Measurements from ENCODE around the gene COL4A2. TPM values are rescaled to one million over a fixed set of nuclear protein-coding genes. Genes with fewer than 3 reads are reported as not detected.

Gene COL4A2
- total and polyA plus RNA-seq, 2 donors, result 465 to 488 TPM

DNA sequence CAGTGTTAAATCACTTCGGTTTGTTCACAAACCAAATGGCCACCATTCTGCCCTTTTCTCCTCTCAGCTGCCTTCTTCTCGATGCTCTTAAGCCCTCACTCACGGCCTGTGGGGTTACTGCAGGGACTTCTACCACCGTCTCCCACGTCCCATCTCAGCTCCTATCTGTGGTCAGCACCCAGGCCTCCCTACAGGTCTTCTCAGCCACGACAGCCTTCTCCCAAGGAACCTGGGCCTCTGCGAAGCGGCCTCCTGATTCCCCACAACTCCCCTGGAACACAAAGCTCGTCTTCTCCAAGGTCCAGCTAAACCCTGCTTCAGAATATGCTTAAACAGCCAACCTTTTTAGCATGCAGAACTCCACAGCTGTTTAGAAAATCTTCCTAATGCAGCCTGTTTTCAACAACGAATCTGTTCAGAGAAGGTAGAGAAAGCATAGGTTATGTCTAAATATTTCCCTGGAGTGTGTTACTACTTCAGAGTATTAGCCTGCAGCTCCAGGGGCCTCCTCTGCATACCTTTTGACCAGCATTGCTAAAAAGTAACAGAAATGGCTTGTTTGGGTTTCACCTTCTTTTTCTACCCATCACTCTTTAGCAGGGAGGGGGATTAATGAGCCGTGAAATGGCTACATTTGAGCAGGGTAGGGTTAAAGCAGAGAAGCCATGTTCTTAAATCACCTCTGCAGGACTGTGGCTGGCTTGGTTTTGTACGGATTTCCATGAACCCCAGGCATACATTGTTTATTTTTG lies 104.0 kb downstream of the COL4A2 start:
- H3K27ac ChIP-seq (ENCODE audit: low read depth), result no peak overlapping the region
- H3K4me1 ChIP-seq (ENCODE audit: insufficient read depth), result no peaks in the 10 kb centered on the region
- DNase-seq (ENCODE audit: extremely low spot score), result no peak
- H3K36me3 ChIP-seq (ENCODE audit: insufficient read depth), result no peaks in the 10 kb centered on the region
- 62% methylated on average over 12 of the region's 12 CpGs for WGBS
- H3K4me3 ChIP-seq (ENCODE audit: low read depth, low read length), result no peak overlapping the region

DNA sequence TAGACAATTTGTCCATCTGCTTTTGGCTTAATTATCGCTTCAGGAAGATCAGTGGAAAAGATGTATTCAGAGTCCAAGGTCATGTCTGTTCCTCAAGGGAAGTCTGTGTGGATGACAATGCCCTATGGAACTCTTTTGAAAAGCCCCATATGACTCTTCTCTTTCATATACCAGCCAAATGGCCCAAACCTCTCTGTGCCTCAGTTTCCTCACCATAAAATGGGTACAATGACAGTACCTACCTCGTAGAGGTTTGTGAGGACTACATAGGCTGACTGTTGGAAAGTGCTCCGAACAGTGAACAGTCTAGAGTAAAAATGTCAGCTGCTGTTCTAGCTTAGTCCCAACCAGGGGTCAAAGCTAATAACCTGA lies 104.6 kb downstream of the COL4A2 start:
- no peaks in the 10 kb centered on the region for H3K36me3 ChIP-seq (ENCODE audit: insufficient read depth)
- no peaks in the 10 kb centered on the region for H3K4me1 ChIP-seq (ENCODE audit: insufficient read depth)
- no peak overlapping the region for H3K4me3 ChIP-seq (ENCODE audit: low read depth, low read length)
- H3K27ac ChIP-seq (ENCODE audit: low read depth), result peak overlapping the region; percentile 15
- DNase-seq (ENCODE audit: extremely low spot score), result no peak
- WGBS, result 79% methylated on average over 3 of the region's 3 CpGs

DNA sequence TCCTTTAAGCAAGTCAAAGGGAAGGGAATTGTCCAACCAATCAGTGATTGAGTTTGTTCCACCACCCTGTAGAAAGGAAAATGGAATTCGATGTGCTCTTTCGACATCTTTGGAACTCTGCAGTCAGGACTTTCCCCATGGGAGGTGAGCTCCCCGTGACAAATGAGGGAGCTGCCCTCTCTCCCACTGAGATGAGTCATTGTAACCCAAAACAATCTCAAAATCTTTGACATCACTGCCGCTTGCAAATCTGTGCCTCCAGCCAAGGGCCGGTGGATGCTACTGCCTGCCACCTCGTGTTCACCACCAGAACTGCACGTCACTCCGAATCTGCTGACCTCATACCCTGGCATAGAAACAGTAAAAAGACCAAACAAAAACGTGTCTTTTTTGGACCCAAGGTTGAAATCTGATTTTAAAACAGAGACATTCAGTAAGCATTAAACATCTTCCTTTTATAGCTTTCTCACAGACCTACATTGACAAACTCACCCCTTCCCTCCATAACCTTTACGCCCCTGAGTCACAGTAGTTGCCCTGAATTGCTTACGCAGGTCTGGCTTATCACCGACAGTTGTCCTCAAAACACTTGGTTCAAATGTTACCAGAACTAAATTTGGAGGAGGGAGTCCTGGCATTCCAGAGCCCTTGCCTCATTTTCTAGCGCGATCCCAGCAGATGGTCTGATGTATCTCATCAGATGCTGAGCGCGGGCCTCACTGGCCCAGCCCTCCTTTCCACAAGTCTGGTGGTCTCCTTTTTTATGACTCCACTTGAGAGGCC lies 105.2 kb downstream of the COL4A2 start:
- WGBS, result 23% methylated on average over 16 of the region's 16 CpGs

DNA sequence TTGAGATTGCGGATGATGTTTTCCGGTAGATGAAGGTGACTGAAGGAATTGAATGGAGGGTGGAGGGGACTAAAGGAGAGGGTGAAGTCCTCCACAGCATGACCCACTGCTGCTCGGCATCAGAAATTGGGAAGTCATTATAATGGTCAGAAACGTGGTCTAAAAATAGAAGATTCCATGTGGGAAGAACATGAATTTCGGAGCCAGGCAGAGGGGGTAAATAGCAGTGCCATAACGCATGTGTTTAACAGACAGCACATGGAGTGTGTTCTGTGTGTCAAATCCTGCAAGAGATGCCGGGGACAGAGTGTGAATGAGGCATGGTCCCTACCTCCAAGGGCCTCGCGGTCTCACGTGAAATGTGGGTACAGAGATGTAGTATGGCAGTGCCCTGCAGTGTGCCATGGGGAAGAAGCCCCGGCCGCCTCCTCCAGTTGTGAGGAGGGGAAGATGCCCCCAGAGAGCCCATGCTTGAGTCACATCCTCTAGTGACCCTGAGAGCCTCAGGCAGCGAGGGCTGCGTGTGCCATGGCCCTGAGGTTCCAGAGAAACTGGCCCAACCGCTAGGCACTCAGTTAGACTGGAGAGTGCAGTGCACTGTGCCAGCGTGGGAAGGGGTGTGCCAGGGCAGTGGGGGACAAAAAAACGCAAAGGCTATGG lies 106.1 kb downstream of the COL4A2 start:
- DNase-seq (ENCODE audit: extremely low spot score), result no peak
- 77% methylated on average over 17 of the region's 17 CpGs for WGBS
- no peaks in the 10 kb centered on the region for H3K4me1 ChIP-seq (ENCODE audit: insufficient read depth)
- no peak overlapping the region for H3K4me3 ChIP-seq (ENCODE audit: low read depth, low read length)
- H3K36me3 ChIP-seq (ENCODE audit: insufficient read depth), result no peaks in the 10 kb centered on the region
- no peak overlapping the region for H3K27ac ChIP-seq (ENCODE audit: low read depth)

More for the DNA sequence above, 105.2 kb downstream of the COL4A2 start:
- Histone ChIP-seq H3K4me3 (ENCODE audit: low read depth, low read length) (no peak overlapping the region), H3K36me3 (ENCODE audit: insufficient read depth) (no peaks in the 10 kb centered on the region), H3K27ac (ENCODE audit: low read depth) (no peak overlapping the region), H3K4me1 (ENCODE audit: insufficient read depth) (no peaks in the 10 kb centered on the region)
- DNase-seq (ENCODE audit: extremely low spot score), result peak; percentile 84

DNA sequence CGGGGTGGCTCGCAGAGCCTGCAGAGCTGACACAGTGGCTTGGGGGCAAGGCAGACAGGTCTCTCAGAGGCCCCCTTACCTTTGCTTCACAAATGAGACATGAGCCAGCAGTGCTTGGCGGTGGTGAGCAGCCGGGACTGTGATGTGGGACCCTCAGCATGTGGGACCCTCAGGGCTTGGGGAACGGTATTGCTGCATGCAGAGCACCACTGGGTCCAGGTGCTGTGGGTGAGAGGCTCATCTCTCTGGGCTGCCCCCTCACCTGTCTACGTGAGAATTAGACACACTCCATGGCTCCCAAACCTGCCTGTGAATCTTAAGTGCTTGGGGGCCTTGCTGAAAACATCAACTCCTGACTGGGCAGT lies 106.6 kb downstream of the COL4A2 start:
- Histone ChIP-seq H3K27ac (ENCODE audit: low read depth) (no peak overlapping the region), H3K4me3 (ENCODE audit: low read depth, low read length) (no peak overlapping the region), H3K4me1 (ENCODE audit: insufficient read depth) (no peaks in the 10 kb centered on the region), H3K36me3 (ENCODE audit: insufficient read depth) (no peaks in the 10 kb centered on the region)
- DNase-seq (ENCODE audit: extremely low spot score), result no peak
- WGBS, result 76% methylated on average over 6 of the region's 6 CpGs

DNA sequence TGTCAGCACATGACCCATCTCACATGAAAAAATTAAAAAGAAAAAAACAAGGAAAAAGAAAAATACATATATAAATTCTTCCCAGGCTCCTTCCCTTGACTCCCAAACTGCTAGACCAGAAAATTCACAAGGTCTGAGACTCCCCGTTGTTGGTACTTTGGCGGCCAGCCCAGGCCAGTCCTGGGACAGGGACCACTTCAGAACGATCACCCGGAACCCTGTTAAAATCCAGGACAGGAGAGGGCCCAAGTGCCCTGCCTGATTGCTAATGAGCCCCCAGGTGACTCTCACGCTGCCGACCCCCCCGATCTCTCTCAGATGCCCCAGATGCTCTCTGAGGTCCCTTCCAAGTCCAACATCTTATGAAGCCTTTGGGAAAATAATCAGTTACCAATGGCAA lies 107.2 kb downstream of the COL4A2 start:
- no peaks in the 10 kb centered on the region for H3K4me1 ChIP-seq (ENCODE audit: insufficient read depth)
- H3K27ac ChIP-seq (ENCODE audit: low read depth), result no peak overlapping the region
- H3K36me3 ChIP-seq (ENCODE audit: insufficient read depth), result no peaks in the 10 kb centered on the region
- H3K4me3 ChIP-seq (ENCODE audit: low read depth, low read length), result no peak overlapping the region
- DNase-seq (ENCODE audit: extremely low spot score), result no peak
- WGBS, result 82% methylated on average over 7 of the region's 7 CpGs

DNA sequence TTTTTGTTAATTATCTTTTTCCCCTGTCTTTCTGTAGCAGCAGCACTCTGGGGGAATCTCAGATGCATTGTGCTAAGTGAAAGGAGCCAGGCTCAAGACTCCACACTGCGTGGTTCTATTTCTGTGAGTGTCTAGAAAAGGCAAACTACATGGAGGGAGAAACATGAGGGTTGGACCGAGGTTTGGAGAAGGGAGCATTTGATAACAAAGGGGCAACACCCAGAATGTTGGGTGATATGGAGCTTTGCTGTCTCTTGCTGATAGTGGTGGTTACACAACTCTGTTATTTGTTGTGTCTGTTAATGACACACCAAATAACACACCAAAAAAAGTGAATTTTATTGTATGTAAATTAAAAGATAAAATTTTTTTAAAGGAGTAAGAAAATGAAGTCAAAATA lies 107.8 kb downstream of the COL4A2 start:
- Histone ChIP-seq H3K27ac (ENCODE audit: low read depth) (no peak overlapping the region), H3K4me1 (ENCODE audit: insufficient read depth) (no peaks in the 10 kb centered on the region)

DNA sequence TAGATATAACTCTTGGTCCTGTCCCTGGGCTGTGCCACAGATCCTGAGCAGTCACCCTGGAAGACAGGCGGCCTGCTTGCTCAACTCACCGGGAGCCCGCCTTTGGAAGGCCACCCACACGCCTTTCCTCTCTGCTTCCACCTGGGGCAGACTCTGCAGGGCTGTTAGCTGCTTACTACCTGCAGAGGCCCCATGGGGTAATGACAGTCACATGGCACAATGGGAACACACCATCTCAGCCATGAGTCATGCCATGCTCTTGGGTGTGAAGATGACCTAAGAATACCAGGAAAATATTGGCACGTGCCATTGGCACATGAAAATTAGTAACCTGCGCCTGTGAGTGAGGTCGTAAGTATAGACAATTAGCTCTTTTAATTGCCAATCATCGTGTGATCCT lies 108.6 kb downstream of the COL4A2 start:
- 80% methylated on average over 8 of the region's 8 CpGs for WGBS
- DNase-seq (ENCODE audit: extremely low spot score), result no peak
- no peaks in the 10 kb centered on the region for H3K36me3 ChIP-seq (ENCODE audit: insufficient read depth)
- no peaks in the 10 kb centered on the region for H3K4me1 ChIP-seq (ENCODE audit: insufficient read depth)
- H3K27ac ChIP-seq (ENCODE audit: low read depth), result no peak overlapping the region
- H3K4me3 ChIP-seq (ENCODE audit: low read depth, low read length), result no peak overlapping the region

More for the DNA sequence above, 107.8 kb downstream of the COL4A2 start:
- H3K4me3 ChIP-seq (ENCODE audit: low read depth, low read length), result no peak overlapping the region
- WGBS, result 70% methylated on average over 2 of the region's 2 CpGs
- no peaks in the 10 kb centered on the region for H3K36me3 ChIP-seq (ENCODE audit: insufficient read depth)
- DNase-seq (ENCODE audit: extremely low spot score), result no peak

DNA sequence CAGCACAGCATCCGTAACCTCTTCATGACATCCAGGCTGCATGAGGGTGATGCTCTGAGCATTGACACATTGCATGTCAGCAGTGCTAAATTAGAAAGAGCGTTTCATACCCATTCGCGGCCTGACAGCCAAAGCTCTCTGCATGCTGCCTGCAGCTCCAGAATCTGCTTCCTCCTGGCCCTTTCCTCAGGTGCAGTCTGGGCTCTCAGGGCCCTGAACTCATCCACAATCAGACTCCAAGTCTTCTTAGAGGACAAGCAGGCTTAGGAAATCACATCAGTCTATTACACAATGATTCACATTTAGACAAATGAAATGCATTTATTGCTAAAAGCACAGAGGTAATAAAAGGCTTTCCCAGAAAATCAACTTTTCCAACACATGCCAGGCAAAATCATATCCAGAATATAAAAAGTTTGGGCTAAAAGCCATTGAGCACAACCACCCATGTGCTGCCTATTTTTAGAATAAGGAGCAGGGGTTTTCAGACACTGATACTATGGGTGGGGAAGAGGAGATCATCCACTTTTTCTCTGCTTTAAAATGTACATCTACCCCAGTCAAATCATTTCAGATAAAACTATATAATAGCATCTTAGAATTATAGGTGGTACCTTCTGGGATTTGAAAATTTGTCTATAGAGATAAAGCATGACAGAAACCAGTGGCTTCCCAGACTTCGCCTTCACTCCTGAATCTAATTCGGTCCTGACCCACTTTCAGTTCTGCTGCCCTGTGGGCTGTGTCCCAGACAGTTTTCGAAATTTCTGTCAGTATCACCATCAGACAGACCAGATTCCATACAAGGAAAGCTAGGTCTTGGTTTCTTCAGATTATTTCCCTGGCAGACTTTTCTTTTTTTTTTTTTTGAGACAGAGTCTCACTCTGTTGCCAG lies 109.3 kb downstream of the COL4A2 start:
- no peak for DNase-seq (ENCODE audit: extremely low spot score)
- 62% methylated on average over 7 of the region's 7 CpGs for WGBS
- no peaks in the 10 kb centered on the region for H3K4me1 ChIP-seq (ENCODE audit: insufficient read depth)
- H3K4me3 ChIP-seq (ENCODE audit: low read depth, low read length), result no peak overlapping the region
- H3K36me3 ChIP-seq (ENCODE audit: insufficient read depth), result no peaks in the 10 kb centered on the region
- H3K27ac ChIP-seq (ENCODE audit: low read depth), result no peak overlapping the region

DNA sequence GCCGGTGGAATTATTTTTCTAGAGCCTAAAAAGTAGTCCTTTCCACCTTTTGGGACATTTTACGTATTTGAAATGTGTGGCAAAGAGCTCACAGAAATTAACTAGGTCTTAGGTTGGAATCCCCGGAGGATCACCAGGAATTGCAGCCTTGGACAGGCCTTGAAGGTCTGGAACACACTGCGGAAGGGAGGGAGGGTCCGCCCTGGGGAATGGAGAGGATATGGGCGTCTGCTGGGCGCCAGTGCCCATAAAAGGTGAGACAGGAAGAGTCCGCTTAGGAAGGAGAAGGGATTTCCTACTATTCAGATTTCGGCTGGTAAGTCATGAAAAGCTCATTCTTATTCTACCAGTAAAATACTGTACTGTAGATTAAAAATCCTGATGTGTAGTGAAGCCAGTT lies 111.9 kb downstream of the COL4A2 start:
- no peak for DNase-seq (ENCODE audit: extremely low spot score)
- Histone ChIP-seq H3K4me3 (ENCODE audit: low read depth, low read length) (no peak overlapping the region), H3K4me1 (ENCODE audit: insufficient read depth) (no peaks in the 10 kb centered on the region), H3K27ac (ENCODE audit: low read depth) (no peak overlapping the region), H3K36me3 (ENCODE audit: insufficient read depth) (no peaks in the 10 kb centered on the region)
- WGBS, result 76% methylated on average over 9 of the region's 9 CpGs

DNA sequence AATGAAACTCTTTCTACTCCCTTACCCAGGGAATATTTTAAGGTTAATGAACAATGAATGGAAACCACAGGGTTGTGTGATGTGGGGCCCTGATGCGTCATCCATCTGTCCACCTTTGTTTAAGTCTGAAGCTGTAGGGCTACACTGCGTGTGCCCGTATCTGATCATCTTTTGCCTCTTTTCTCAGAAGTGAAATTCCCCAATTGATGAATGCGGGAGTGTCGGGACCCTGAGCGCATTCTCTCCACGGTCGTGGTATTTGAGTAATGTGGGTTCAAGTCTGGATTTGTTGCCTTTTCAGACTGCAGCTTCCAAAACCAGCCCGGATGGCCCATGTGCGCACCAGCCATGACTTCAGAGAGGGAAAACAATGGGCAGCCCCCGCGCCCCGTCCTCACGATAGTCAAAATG lies 112.3 kb downstream of the COL4A2 start:
- Histone ChIP-seq H3K4me3 (ENCODE audit: low read depth, low read length) (no peak overlapping the region), H3K27ac (ENCODE audit: low read depth) (no peak overlapping the region), H3K36me3 (ENCODE audit: insufficient read depth) (no peaks in the 10 kb centered on the region), H3K4me1 (ENCODE audit: insufficient read depth) (no peaks in the 10 kb centered on the region)
- no peak for DNase-seq (ENCODE audit: extremely low spot score)
- WGBS, result 81% methylated on average over 14 of the region's 14 CpGs

DNA sequence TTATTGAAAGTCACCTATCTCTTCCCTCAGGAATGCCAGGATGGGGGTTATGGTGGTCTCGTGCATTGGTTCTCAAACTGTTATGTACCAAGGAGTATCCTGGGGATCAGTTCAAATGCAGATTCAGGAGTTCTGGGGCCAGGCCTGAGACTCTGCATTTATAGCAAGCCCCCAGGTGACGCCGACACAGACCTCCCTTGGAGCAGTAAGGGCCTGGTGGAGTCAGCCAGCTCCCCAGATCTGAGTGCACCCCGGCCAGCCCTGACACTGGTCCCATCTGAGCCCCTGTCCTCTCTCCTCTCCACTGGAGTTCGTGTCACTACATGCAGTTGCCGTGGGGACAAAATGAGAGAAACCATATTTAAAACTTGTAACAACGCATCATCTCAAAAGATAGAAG lies 112.9 kb downstream of the COL4A2 start:
- no peaks in the 10 kb centered on the region for H3K36me3 ChIP-seq (ENCODE audit: insufficient read depth)
- no peak overlapping the region for H3K4me3 ChIP-seq (ENCODE audit: low read depth, low read length)
- H3K4me1 ChIP-seq (ENCODE audit: insufficient read depth), result peaks cover 2% of the 10 kb centered on the region
- H3K27ac ChIP-seq (ENCODE audit: low read depth), result no peak overlapping the region
- WGBS, result 91% methylated on average over 7 of the region's 7 CpGs
- DNase-seq (ENCODE audit: extremely low spot score), result no peak

DNA sequence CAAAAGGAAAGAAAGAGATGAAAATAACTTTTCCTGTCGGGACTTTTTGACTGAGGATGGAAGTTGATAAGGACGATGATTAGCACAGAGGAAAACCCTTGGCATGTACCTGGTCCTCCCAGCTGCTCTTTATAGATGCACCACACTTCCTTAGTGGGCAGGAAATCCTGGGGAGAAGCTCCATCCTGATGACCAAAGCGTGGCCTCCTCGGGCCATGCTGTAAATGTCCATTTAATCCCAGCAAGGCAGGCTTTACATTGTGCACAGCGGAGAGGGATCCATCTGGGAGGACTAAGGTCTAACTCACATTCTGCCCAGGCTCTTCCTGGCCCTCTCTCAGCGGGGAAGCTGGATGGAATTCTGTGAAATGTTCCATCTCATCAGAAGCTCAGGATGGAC lies 113.5 kb downstream of the COL4A2 start:
- 68% methylated on average over 6 of the region's 6 CpGs for WGBS
- no peak overlapping the region for H3K4me3 ChIP-seq (ENCODE audit: low read depth, low read length)
- no peak for DNase-seq (ENCODE audit: extremely low spot score)
- H3K27ac ChIP-seq (ENCODE audit: low read depth), result no peak overlapping the region
- H3K4me1 ChIP-seq (ENCODE audit: insufficient read depth), result peaks cover 2% of the 10 kb centered on the region
- H3K36me3 ChIP-seq (ENCODE audit: insufficient read depth), result no peaks in the 10 kb centered on the region

Data from urinary bladder (tissue), 4 donors.